Activated CD4-positive, alpha-beta T cell treated with anti-CD3 and anti-CD28 coated beads, Interleukin-10, Interleukin-2, amounts not matched to agents 100 ng/mL and 50 ng/mL, durations not matched to agents 16 hours and 8 hours (primary cell): ENCODE results near the gene REST.
A peak's percentile ranks its signal among the peaks of the same experiment; 100 is the strongest.
"Not testable (repeated sequence)": the region's sequence is repeated elsewhere in the genome, so short reads cannot be mapped to it uniquely, and the experiment has no call there.

Experiments
- DNase-seq: peaks from one replicate; pipeline ENCODE4 v3.0.0-alpha.2; 2020

Gene REST

GRCh38 chr4:56909086-56909894, 1.6 kb downstream of the REST start:
- DNase-seq: peak; percentile 70

GRCh38 chr4:56910172-56910967, 2.7 kb downstream of the REST start:
- no peak for DNase-seq

GRCh38 chr4:56914336-56914735, 6.6 kb downstream of the REST start:
- no peak for DNase-seq

- DNase-seq: not testable (repeated sequence)
Observed at GRCh38 chr4:56914977-56915376, 7.3 kb downstream of the REST start.

- DNase-seq: no peak
Observed at GRCh38 chr4:56927196-56927595, 19.5 kb downstream of the REST start.

- no peak for DNase-seq
Observed at GRCh38 chr4:56930638-56931037, 22.9 kb downstream of the REST start.

- no peak for DNase-seq
Observed at GRCh38 chr4:56931924-56932323, 24.2 kb downstream of the REST start.

- DNase-seq: no peak
Observed at GRCh38 chr4:56937262-56937661, 29.6 kb downstream of the REST start.

- not testable (repeated sequence) for DNase-seq
Observed at GRCh38 chr4:56939826-56940225, 32.1 kb downstream of the REST start.

GRCh38 chr4:56940403-56940802, 32.7 kb downstream of the REST start:
- DNase-seq: no peak

- DNase-seq: no peak
Observed at GRCh38 chr4:56940971-56941370, 33.3 kb downstream of the REST start.

- DNase-seq: no peak
Observed at GRCh38 chr4:56941403-56941802, 33.7 kb downstream of the REST start.

GRCh38 chr4:56953680-56954520, 46.2 kb downstream of the REST start:
- DNase-seq: no peak

- DNase-seq: no peak
Observed at GRCh38 chr4:56958111-56958517, 50.4 kb downstream of the REST start.

GRCh38 chr4:56959100-56959499, 51.4 kb downstream of the REST start:
- DNase-seq: no peak

- no peak for DNase-seq
Observed at GRCh38 chr4:56961107-56961500, 53.4 kb downstream of the REST start.

- peak; percentile 40 for DNase-seq
Observed at GRCh38 chr4:56971383-56971782, 63.7 kb downstream of the REST start.

GRCh38 chr4:56972389-56972788, 64.7 kb downstream of the REST start:
- peak; percentile 27 for DNase-seq

GRCh38 chr4:56972809-56973208, 65.1 kb downstream of the REST start:
- DNase-seq: peak; percentile 48

GRCh38 chr4:56973336-56973735, 65.6 kb downstream of the REST start:
- DNase-seq: no peak

GRCh38 chr4:56976283-56976836, 68.7 kb downstream of the REST start:
- DNase-seq: no peak

GRCh38 chr4:56976837-56977320, 69.2 kb downstream of the REST start:
- DNase-seq: peak; percentile 51
